Neural crest cell (in vitro differentiated cells): ENCODE data around the gene GSTA5. TPM values are rescaled to one million over a fixed set of nuclear protein-coding genes. Genes with fewer than 3 reads are reported as not detected.
"Not testable (repeated sequence)": the region's sequence is repeated elsewhere in the genome, so short reads cannot be mapped to it uniquely, and the experiment has no call there.

Source experiments
- DNase-seq: peaks from one replicate; pipeline ENCODE4 v3.0.0; 2021; ENCODE audit warnings: low read depth, mixed read lengths, low spot score
- H3K27ac Mint-ChIP-seq: one replicate; pipeline ENCODE4 v1.8.0; 2021; ENCODE audit warnings: mild to moderate bottlenecking, mixed read lengths; ENCODE audit not compliant: unreplicated experiment
- H3K27me3 Mint-ChIP-seq: 2 replicates; pipeline ENCODE4 v1.8.0; 2021; ENCODE audit warnings: low read depth, mild to moderate bottlenecking, mixed read lengths
- H3K36me3 Mint-ChIP-seq: 2 replicates; pipeline ENCODE4 v1.8.0; 2021; ENCODE audit warnings: low read depth, mild to moderate bottlenecking, mixed read lengths
- H3K4me1 Mint-ChIP-seq: 2 replicates; pipeline ENCODE4 v1.8.0; 2021; ENCODE audit warnings: mixed read lengths
- H3K4me3 Mint-ChIP-seq: one replicate; pipeline ENCODE4 v1.8.0; 2021; ENCODE audit warnings: mild to moderate bottlenecking, mixed read lengths
- H3K9me3 Mint-ChIP-seq: 2 replicates; pipeline ENCODE4 v1.8.0; 2021; ENCODE audit warnings: mixed read lengths
- CTCF ChIP-seq: fragments of 200-600 bp; sonication (generic); conservative IDR thresholded peaks from 2 replicates; pipeline ENCODE4 v1.5.0; 2021; ENCODE audit warnings: antibody characterized with exemption, mild to moderate bottlenecking
- total RNA-seq: library from RNA; stranded (reverse); gene quantifications from 2 replicates; pipeline ENCODE4 v1.2.1, GENCODE V29; 2021

GSTA5 gene
- total RNA-seq, 1 donor from 2014 or later: not detected

GRCh38 chr6:52877786-52878185, 37.2 kb upstream of the GSTA5 start:
- Mint-ChIP-seq H3K4me3 (no peak overlapping the region), H3K27ac (no peak overlapping the region), H3K36me3 (no peaks in the 10 kb centered on the region)

GRCh38 chr6:52877168-52877567, 36.6 kb upstream of the GSTA5 start:
- Mint-ChIP-seq H3K27me3 (peaks cover 8% of the 10 kb centered on the region), H3K9me3 (no peaks in the 10 kb centered on the region), H3K36me3 (no peaks in the 10 kb centered on the region), H3K4me3 (no peak overlapping the region), H3K27ac (no peak overlapping the region), H3K4me1 (peaks cover 4% of the 10 kb centered on the region)
- DNase-seq: no peak
- no peak for TF ChIP-seq CTCF

More at GRCh38 chr6:52877786-52878185, 37.2 kb upstream of the GSTA5 start:
- no peak for DNase-seq
- no peaks in the 10 kb centered on the region for H3K9me3 Mint-ChIP-seq
- peaks cover 8% of the 10 kb centered on the region for H3K27me3 Mint-ChIP-seq
- no peak for TF ChIP-seq CTCF
- peaks cover 8% of the 10 kb centered on the region for H3K4me1 Mint-ChIP-seq

- H3K36me3 Mint-ChIP-seq: no peaks in the 10 kb centered on the region
- peaks cover 6% of the 10 kb centered on the region for H3K27me3 Mint-ChIP-seq
- no peak for DNase-seq
- no peak overlapping the region for H3K4me3 Mint-ChIP-seq
- H3K9me3 Mint-ChIP-seq: no peaks in the 10 kb centered on the region
- no peak for TF ChIP-seq CTCF
- H3K27ac Mint-ChIP-seq: no peak overlapping the region
- no peaks in the 10 kb centered on the region for H3K4me1 Mint-ChIP-seq
Measured at GRCh38 chr6:52876056-52876787, 35.6 kb upstream of the GSTA5 start.

GRCh38 chr6:52872031-52872430, 31.4 kb upstream of the GSTA5 start:
- H3K4me3 Mint-ChIP-seq: no peak overlapping the region
- peaks cover 6% of the 10 kb centered on the region for H3K27me3 Mint-ChIP-seq
- H3K4me1 Mint-ChIP-seq: no peaks in the 10 kb centered on the region
- TF ChIP-seq CTCF: no peak
- no peaks in the 10 kb centered on the region for H3K36me3 Mint-ChIP-seq
- DNase-seq: no peak
- H3K27ac Mint-ChIP-seq: no peak overlapping the region
- no peaks in the 10 kb centered on the region for H3K9me3 Mint-ChIP-seq

GRCh38 chr6:52871621-52872020, 31.0 kb upstream of the GSTA5 start:
- Mint-ChIP-seq H3K4me1 (no peaks in the 10 kb centered on the region), H3K36me3 (no peaks in the 10 kb centered on the region), H3K27me3 (peaks cover 6% of the 10 kb centered on the region), H3K9me3 (no peaks in the 10 kb centered on the region), H3K4me3 (no peak overlapping the region), H3K27ac (no peak overlapping the region)
- TF ChIP-seq CTCF: no peak
- no peak for DNase-seq

GRCh38 chr6:52870335-52871091, 29.9 kb upstream of the GSTA5 start:
- not testable (repeated sequence) for H3K4me1 Mint-ChIP-seq, H3K36me3 Mint-ChIP-seq, DNase-seq, H3K27me3 Mint-ChIP-seq, H3K9me3 Mint-ChIP-seq, H3K27ac Mint-ChIP-seq, H3K4me3 Mint-ChIP-seq

- not testable (repeated sequence) for H3K36me3 Mint-ChIP-seq, DNase-seq, H3K4me3 Mint-ChIP-seq, H3K27ac Mint-ChIP-seq, H3K27me3 Mint-ChIP-seq, H3K4me1 Mint-ChIP-seq, H3K9me3 Mint-ChIP-seq
Measured at GRCh38 chr6:52868899-52869298, 28.3 kb upstream of the GSTA5 start.
